ENCODE measurements around the gene OR1F1.
"Not testable (repeated sequence)": the region's sequence is repeated elsewhere in the genome, so short reads cannot be mapped to it uniquely, and the experiment has no call there.

OR1F1 gene

GRCh38 chr16:3171855-3172593 lies 16.0 kb upstream of the OR1F1 start:
- DNase-seq (ENCODE audit: extremely low read depth in 1 of 2, low read depth in 1 of 2): peak; percentile 49 to 58

- DNase-seq (ENCODE audit: extremely low read depth in 1 of 2, low read depth in 1 of 2): no peak
Observed at GRCh38 chr16:3173892-3174617, 13.9 kb upstream of the OR1F1 start.

GRCh38 chr16:3174618-3175148 lies 13.3 kb upstream of the OR1F1 start:
- DNase-seq (ENCODE audit: extremely low read depth in 1 of 2, low read depth in 1 of 2): no peak

- peak in 1 of 2 donors; percentile 65 for DNase-seq (ENCODE audit: extremely low read depth in 1 of 2, low read depth in 1 of 2)
Observed at GRCh38 chr16:3175157-3176093, 12.6 kb upstream of the OR1F1 start.

- no peak for DNase-seq (ENCODE audit: extremely low read depth in 1 of 2, low read depth in 1 of 2)
Observed at GRCh38 chr16:3179651-3180050, 8.4 kb upstream of the OR1F1 start.

- no peak for DNase-seq (ENCODE audit: extremely low read depth in 1 of 2, low read depth in 1 of 2)
Observed at GRCh38 chr16:3180445-3180878, 7.5 kb upstream of the OR1F1 start.

GRCh38 chr16:3182293-3182607 lies 5.8 kb upstream of the OR1F1 start:
- not testable (repeated sequence) for DNase-seq (ENCODE audit: extremely low read depth in 1 of 2, low read depth in 1 of 2)

GRCh38 chr16:3182608-3183444 lies 5.2 kb upstream of the OR1F1 start:
- DNase-seq (ENCODE audit: extremely low read depth in 1 of 2, low read depth in 1 of 2): peak in 1 of 2 donors; percentile 64

GRCh38 chr16:3183445-3184139 lies 4.4 kb upstream of the OR1F1 start:
- DNase-seq (ENCODE audit: extremely low read depth in 1 of 2, low read depth in 1 of 2): no peak

- no peak for DNase-seq (ENCODE audit: extremely low read depth in 1 of 2, low read depth in 1 of 2)
Observed at GRCh38 chr16:3186946-3187690, 886 bp upstream of the OR1F1 start.

- no peak for DNase-seq (ENCODE audit: extremely low read depth in 1 of 2, low read depth in 1 of 2)
Observed at GRCh38 chr16:3188675-3188924, 596 bp downstream of the OR1F1 start.

- peak; percentile 40 to 61 for DNase-seq (ENCODE audit: extremely low read depth in 1 of 2, low read depth in 1 of 2)
Observed at GRCh38 chr16:3188925-3189825, 1.2 kb downstream of the OR1F1 start.

GRCh38 chr16:3189869-3190268 lies 1.9 kb downstream of the OR1F1 start:
- no peak for DNase-seq (ENCODE audit: extremely low read depth in 1 of 2, low read depth in 1 of 2)

GRCh38 chr16:3190949-3191353 lies 2.9 kb downstream of the OR1F1 start:
- no peak for DNase-seq (ENCODE audit: extremely low read depth in 1 of 2, low read depth in 1 of 2)

- no peak for DNase-seq (ENCODE audit: extremely low read depth in 1 of 2, low read depth in 1 of 2)
Observed at GRCh38 chr16:3192476-3193019, 4.5 kb downstream of the OR1F1 start.

GRCh38 chr16:3193221-3194212 lies 5.5 kb downstream of the OR1F1 start:
- no peak for DNase-seq (ENCODE audit: extremely low read depth in 1 of 2, low read depth in 1 of 2)

- DNase-seq (ENCODE audit: extremely low read depth in 1 of 2, low read depth in 1 of 2): no peak
Observed at GRCh38 chr16:3194792-3195191, 6.8 kb downstream of the OR1F1 start.
